HS-5 (cell line): ENCODE measurements around the gene SEC14L6.

Experiments
- DNase-seq: peaks from one replicate; pipeline ENCODE4 v3.0.0-alpha.2; 2012; ENCODE audit warnings: low read depth

Gene SEC14L6

GRCh38 chr22:30535182-30535581 is 11.4 kb downstream of the SEC14L6 start:
- no peak for DNase-seq

- DNase-seq, result no peak
Measured at GRCh38 chr22:30531651-30532608, 14.6 kb downstream of the SEC14L6 start.

- DNase-seq, result no peak
Measured at GRCh38 chr22:30526656-30527055, 19.9 kb downstream of the SEC14L6 start.

- no peak for DNase-seq
Measured at GRCh38 chr22:30523646-30524489, 22.7 kb downstream of the SEC14L6 start.

- DNase-seq, result no peak
Measured at GRCh38 chr22:30521368-30522156, 25.0 kb downstream of the SEC14L6 start.

- DNase-seq, result no peak
Measured at GRCh38 chr22:30519842-30520425, 26.6 kb downstream of the SEC14L6 start.

DNA sequence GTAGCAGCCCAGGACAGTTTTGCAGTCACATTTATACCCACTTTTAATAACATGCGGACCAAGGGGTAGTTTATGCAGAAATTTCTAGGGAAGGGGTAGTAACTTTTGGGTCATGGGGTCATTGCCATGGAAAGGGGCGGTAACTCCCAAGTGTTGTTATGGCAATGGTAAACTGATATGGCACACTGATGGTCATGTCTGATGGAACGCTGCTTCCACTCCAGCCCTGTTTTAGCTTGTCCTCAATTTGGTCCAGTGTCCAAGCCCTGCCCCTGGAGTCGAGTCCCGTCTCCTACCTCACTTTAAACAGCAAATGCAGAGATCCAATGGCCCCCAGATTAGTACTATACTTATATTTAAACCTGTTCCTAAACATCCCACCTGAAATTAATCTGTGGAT is 29.8 kb downstream of the SEC14L6 start:
- DNase-seq, result no peak

GRCh38 chr22:30516273-30516672 is 30.3 kb downstream of the SEC14L6 start:
- no peak for DNase-seq

DNA sequence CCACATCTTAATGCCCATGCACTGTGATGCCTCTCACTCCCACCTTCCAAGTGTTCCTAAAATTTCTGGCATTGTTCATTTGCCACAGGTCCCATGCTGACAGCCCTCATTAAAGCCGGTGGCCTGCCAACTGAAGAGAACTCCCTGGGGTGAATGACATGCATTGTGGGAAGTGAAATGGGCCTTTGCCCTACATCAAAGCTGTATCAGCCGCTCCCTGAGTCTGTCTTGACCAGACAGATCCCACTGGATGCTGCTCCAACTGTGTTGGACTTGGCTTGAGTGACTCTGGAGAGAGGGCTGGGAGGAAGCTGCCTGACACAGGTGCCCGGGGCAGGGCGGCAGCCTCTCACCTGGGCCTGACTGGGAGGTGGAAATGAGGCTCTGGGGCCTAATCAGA is 32.3 kb downstream of the SEC14L6 start:
- DNase-seq, result no peak

DNA sequence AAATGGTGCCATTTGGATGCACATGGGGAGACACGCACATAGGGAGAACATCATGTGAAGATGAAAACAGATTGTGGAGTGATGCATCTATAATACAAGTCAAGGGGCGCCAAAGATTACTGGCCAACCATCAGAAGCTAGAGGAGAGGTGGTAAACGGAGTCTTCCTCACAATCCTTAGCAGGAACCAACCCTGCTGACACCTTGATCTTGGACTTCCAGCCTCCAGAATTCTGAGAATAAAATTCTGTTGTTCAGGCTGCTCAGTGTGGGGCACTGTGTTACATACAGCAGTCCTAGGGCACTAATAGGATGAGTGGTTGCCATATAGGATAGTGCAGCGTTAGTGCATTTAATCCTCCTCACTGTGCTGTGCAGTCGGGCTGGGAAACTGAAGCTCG is 33.1 kb downstream of the SEC14L6 start:
- DNase-seq, result no peak

GRCh38 chr22:30511911-30512310 is 34.6 kb downstream of the SEC14L6 start:
- no peak for DNase-seq

DNA sequence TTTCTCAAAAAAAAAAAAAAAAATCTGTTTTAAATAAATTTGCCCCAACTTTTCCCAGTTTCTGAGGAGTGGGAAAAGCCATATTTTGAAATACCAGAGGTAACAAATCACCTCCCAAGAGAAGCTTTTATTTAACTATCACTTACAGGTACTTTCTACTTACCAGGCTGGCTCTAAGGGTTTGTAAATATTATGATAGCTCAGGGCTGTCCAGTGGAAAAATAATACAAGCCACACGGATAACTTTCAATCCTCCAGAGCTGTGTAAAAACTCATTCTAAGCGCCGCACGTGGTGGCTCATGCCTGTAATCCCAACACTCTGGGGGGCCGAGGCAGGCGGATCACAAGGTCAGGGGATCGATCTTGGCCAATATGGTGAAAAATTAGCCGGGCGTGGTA is 35.4 kb downstream of the SEC14L6 start:
- no peak for DNase-seq

GRCh38 chr22:30508216-30508615 is 38.3 kb downstream of the SEC14L6 start:
- no peak for DNase-seq

- DNase-seq, result no peak
Measured at GRCh38 chr22:30507670-30508069, 38.9 kb downstream of the SEC14L6 start.

DNA sequence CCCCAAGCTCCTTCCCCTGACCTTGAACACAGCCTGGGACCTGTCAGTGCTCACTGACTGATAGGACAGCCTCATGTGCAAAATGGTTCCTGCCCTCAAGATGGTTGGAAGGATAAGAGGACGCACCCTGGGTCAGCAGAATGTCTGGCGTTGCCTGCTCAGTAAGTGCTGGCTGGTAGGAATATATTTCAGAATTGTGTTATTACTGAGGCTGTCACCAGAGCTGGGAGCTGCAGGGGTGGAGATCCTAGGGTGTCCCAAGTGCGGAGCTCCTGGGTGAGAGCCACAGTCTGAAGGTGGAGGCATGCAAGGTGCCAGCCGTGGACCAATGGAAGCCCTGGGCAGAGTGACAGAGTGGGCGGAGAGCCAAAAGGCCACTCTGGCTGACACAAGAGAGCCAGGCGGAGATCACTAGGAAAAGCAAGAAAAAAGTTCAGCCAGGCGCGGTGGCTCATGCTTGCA is 40.0 kb downstream of the SEC14L6 start:
- DNase-seq, result no peak

DNA sequence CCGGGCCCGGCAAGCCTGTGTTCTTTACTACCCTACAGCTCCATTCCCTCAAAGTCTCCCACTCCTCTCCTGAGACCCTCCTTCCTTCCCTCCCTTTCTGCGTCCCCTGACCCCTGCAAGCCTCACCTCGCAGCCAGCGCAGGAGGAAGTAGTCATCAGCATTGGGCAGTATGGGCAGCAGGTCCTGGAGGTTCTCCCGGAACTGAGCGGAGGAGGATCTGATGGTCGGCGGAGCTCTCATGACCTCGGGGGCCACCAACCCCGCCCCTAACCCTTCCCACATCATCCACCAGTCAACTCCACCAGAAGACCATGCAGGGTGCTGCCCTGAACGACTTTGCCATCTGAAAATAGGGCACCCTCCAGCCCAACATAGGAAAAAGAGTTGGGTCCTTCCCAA is 43.0 kb downstream of the SEC14L6 start:
- DNase-seq, result no peak

DNA sequence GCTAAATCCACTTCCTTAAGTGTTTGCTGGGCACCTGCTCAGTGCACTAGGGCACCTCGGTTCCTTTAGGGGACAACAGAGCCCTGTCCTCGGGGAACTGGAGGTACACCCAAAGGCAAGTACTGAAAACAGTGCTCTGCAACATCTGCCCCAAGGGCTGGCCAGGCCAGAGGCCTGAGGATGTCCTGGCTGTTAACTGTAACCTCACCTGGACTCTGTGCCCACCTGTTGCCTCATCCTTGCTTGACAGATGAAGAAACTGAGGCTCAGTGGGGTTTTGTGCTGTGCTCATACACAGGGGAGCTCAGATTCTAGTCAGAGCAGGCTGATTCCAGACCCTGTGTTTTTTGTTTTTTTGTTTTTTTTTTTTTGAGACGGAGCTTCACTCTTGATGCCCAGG is 43.6 kb downstream of the SEC14L6 start:
- DNase-seq, result no peak

- DNase-seq, result no peak
Measured at GRCh38 chr22:30502153-30502552, 44.4 kb downstream of the SEC14L6 start.

GRCh38 chr22:30500628-30501027 is 45.9 kb downstream of the SEC14L6 start:
- DNase-seq, result no peak

DNA sequence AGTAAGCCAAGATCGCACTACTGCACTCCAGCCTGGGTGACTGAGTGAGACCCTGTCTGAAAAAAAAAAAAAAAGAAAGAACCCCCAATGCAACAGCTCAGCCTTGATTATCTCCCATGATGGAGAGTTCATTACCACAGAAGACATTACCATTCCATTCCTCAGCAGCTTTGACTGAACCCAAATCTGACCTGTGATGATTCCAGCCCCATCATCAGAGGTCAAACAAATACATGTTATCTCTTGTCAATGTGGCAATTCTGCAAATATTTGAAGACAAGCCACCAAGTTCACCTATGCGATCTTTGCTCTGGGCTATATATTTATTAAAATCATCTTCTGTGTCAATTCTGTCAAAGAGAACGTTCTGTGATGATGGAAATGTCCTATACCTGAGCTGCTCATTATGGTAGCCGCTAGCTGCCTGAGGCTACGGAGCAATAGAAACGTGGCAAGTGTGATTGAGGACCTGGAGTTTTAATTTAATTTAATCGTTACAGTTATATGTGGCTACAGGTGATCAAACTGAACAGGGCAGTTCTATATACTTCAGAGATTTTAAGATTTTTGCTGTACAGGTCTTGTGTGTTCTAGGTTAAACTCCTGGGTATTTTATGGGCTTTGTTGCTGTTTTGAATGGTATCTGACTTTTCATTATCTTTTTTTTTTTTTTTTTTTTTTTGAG is 48.9 kb downstream of the SEC14L6 start:
- DNase-seq, result no peak
